GM23338 (cell line): ENCODE results near the gene CYB561D2. TPM values are rescaled to one million over a fixed set of nuclear protein-coding genes. Genes with fewer than 3 reads are reported as not detected.

Source experiments
- ATAC-seq: fragments of 200-7000 bp; cut with Tn5 transposase; 3 replicates; pipeline ENCODE4 v1.9.1; 2020
- DNase-seq: peaks from one replicate; pipeline ENCODE4 v3.0.0-alpha.2; 2015; ENCODE audit warnings: low spot score
- H2AFZ ChIP-seq: fragments of 200-600 bp; sonication (generic); 2 replicates; pipeline ENCODE4 v1.8.0; 2016; ENCODE audit warnings: antibody characterized with exemption, mild to moderate bottlenecking, moderate library complexity
- H3F3A ChIP-seq: fragments of 200-600 bp; sonication (generic); replicated peaks from 2 replicates; pipeline ENCODE4 v1.8.0; 2017; ENCODE audit warnings: antibody characterized with exemption, mixed run types, low read depth
- H3K27ac ChIP-seq: fragments of 200-600 bp; sonication (generic); 2 replicates; pipeline ENCODE4 v1.6.1; 2016; ENCODE audit warnings: low read depth
- H3K27me3 ChIP-seq: fragments of 200-600 bp; sonication (generic); 2 replicates; pipeline ENCODE4 v1.8.0; 2016; ENCODE audit warnings: mild to moderate bottlenecking, mixed run types, moderate library complexity; ENCODE audit not compliant: insufficient read depth
- H3K36me3 ChIP-seq: fragments of 200-600 bp; sonication (generic); 2 replicates; pipeline ENCODE4 v1.8.0; 2016; ENCODE audit warnings: mild to moderate bottlenecking; ENCODE audit not compliant: insufficient read depth
- H3K4me1 ChIP-seq: fragments of 200-600 bp; sonication (generic); 2 replicates; pipeline ENCODE4 v1.8.0; 2016; ENCODE audit warnings: mild to moderate bottlenecking, moderate library complexity; ENCODE audit not compliant: insufficient read depth
- H3K4me2 ChIP-seq: fragments of 200-600 bp; sonication (generic); 2 replicates; pipeline ENCODE4 v1.7.1; 2017; ENCODE audit warnings: mixed run types
- H3K4me3 ChIP-seq: fragments of 200-600 bp; sonication (generic); 2 replicates; pipeline ENCODE4 v1.6.1; 2016; ENCODE audit warnings: mixed run types
- H3K79me2 ChIP-seq: fragments of 200-600 bp; sonication (generic); replicated peaks from 2 replicates; pipeline ENCODE4 v1.8.0; 2017; ENCODE audit warnings: mild to moderate bottlenecking; ENCODE audit not compliant: insufficient read depth
- H3K9me2 ChIP-seq: fragments of 200-600 bp; sonication (generic); 2 replicates; pipeline ENCODE4 v1.8.0; 2017; ENCODE audit not compliant: insufficient read depth
- H4K20me1 ChIP-seq: fragments of 200-600 bp; sonication (generic); replicated peaks from 2 replicates; pipeline ENCODE4 v1.8.0; 2017; ENCODE audit warnings: mild to moderate bottlenecking; ENCODE audit not compliant: insufficient read depth
- H3K27ac Mint-ChIP-seq: 2 replicates; pipeline ENCODE4 v1.8.0; 2020; ENCODE audit warnings: inconsistent platforms, mild to moderate bottlenecking, moderate library complexity, mixed read lengths
- H3K27me3 Mint-ChIP-seq: 3 replicates; pipeline ENCODE4 v1.8.0; 2022; ENCODE audit warnings: low read depth, mild to moderate bottlenecking, moderate library complexity, mixed read lengths, inconsistent platforms; ENCODE audit not compliant: insufficient read depth, poor library complexity
- H3K36me3 Mint-ChIP-seq: 3 replicates; pipeline ENCODE4 v1.8.0; 2021; ENCODE audit warnings: low read depth, mild to moderate bottlenecking, inconsistent platforms, moderate library complexity, mixed read lengths
- H3K4me1 Mint-ChIP-seq: 3 replicates; pipeline ENCODE4 v1.8.0; 2020; ENCODE audit warnings: mild to moderate bottlenecking, inconsistent platforms, mixed read lengths
- H3K4me3 Mint-ChIP-seq: 3 replicates; pipeline ENCODE4 v1.8.0; 2021; ENCODE audit warnings: moderate library complexity, mild to moderate bottlenecking, inconsistent platforms, mixed read lengths
- H3K9me3 Mint-ChIP-seq: 3 replicates; pipeline ENCODE4 v1.8.0; 2020; ENCODE audit warnings: moderate library complexity, mild to moderate bottlenecking, inconsistent platforms, mixed read lengths
- CREB1 ChIP-seq: fragments of 250-450 bp; sonication (Bioruptor Pico); IDR thresholded peaks from 2 replicates; pipeline ENCODE4 v1.5.0; 2020; ENCODE audit warnings: low read depth, mild to moderate bottlenecking, moderate library complexity
- EZH2 ChIP-seq: fragments of 200-600 bp; sonication (generic); IDR thresholded peaks from one replicate; pipeline ENCODE4 v1.8.0; 2017; ENCODE audit warnings: antibody characterized with exemption, mild to moderate bottlenecking, low read depth; ENCODE audit not compliant: unreplicated experiment
- POLR2AphosphoS5 ChIP-seq: IDR thresholded peaks from 2 replicates; pipeline ENCODE4 v1.6.1; 2016; ENCODE audit warnings: antibody characterized with exemption, low read depth
- STAT1 ChIP-seq: IDR thresholded peaks from one replicate; pipeline ENCODE4 v1.6.1; 2016; ENCODE audit warnings: antibody characterized with exemption; ENCODE audit not compliant: unreplicated experiment
- ZNF114 ChIP-seq: fragments of 250-450 bp; sonication (Bioruptor Pico); IDR thresholded peaks from 2 replicates; pipeline ENCODE4 v1.5.0; 2020; ENCODE audit warnings: mild to moderate bottlenecking, moderate library complexity
- ZNF331 ChIP-seq: fragments of 250-450 bp; sonication (Bioruptor Pico); IDR thresholded peaks from 2 replicates; pipeline ENCODE4 v1.5.0; 2020; ENCODE audit warnings: low read depth, mild to moderate bottlenecking, moderate library complexity
- polyA plus RNA-seq: library from polyadenylated mRNA; unstranded; fragments of >200 nt; fragmentation: Nextera tagmentation; extraction: Ambion mirVana; gene quantifications from 2 replicates; pipeline ENCODE4 v1.2.1, GENCODE V29; 2016
- total RNA-seq: library from RNA; depleted of rRNA; stranded (reverse); fragments of >200 nt; shearing (Covaris generic); gene quantifications from 2 replicates; pipeline ENCODE4 v1.2.3, GENCODE V29; 2014
- TF ChIP-seq, protein P1 (sequence below), 2 experiments: fragments of 200-600 bp in 1 of 2; sonication (generic) in 1 of 2; conservative IDR thresholded peaks; 2 replicates each; pipeline versions ENCODE4 v1.5.1 to v1.6.1; 2016 to 2017; ENCODE audit warnings: antibody characterized with exemption in 2 of 2, low read depth in 2 of 2, mild to moderate bottlenecking in 2 of 2, moderate library complexity in 1 of 2
- TF ChIP-seq, protein P2 (sequence below): IDR thresholded peaks from one replicate; pipeline ENCODE4 v1.6.1; 2018; ENCODE audit warnings: antibody characterized with exemption; ENCODE audit not compliant: unreplicated experiment
- TF ChIP-seq, protein P3 (sequence below): IDR thresholded peaks from 2 replicates; pipeline ENCODE4 v1.6.1; 2016; ENCODE audit warnings: antibody characterized with exemption

The CYB561D2 gene
- total and polyA plus RNA-seq, 2 experiments from 2014 or later: 10.1 to 18.2 TPM

DNA sequence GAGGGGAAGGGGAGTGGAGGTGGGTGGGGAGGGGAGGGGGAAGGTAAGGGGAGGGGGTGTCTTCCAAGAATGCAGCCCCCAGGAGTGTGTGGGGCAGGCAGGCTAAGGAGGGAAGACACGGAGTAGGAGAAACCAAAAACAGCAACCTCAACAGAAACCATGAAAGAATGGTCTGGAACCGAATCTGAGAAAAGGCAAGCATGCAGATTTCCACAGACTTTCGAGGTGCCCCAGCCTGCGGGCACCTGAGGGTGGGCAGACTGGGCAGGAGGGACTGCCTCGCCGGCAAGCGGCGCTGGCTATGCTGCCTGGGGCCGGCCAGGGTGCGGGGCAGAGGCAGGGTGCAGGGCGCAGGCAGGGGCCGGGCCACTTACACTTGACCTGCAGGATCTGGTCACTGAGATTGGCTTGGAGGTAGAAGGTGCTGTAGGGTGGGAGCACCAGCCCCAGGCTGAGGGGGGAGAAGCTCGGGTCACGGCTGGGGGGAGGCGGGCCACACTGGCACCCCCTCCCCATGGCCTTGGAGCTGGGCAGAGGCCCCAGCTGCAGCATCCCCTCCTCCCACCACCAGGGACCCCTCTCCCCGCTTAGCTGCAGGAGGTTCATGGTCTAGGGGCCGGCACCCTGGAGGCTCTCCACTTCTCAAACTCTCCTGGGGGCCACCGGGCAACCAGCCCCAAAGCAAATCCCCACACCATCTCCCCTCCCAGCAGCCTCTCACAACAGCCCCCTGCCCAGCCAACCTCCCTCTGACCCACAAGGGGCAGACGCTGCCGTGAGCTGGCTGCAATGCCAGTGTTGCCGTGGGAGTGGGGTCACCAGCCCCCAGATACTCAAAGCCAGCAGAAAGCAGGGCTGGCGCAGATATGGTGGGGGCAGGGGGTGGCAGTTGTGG lies 23.9 kb downstream of the CYB561D2 start (continued):
- TF ChIP-seq, protein P1, sequence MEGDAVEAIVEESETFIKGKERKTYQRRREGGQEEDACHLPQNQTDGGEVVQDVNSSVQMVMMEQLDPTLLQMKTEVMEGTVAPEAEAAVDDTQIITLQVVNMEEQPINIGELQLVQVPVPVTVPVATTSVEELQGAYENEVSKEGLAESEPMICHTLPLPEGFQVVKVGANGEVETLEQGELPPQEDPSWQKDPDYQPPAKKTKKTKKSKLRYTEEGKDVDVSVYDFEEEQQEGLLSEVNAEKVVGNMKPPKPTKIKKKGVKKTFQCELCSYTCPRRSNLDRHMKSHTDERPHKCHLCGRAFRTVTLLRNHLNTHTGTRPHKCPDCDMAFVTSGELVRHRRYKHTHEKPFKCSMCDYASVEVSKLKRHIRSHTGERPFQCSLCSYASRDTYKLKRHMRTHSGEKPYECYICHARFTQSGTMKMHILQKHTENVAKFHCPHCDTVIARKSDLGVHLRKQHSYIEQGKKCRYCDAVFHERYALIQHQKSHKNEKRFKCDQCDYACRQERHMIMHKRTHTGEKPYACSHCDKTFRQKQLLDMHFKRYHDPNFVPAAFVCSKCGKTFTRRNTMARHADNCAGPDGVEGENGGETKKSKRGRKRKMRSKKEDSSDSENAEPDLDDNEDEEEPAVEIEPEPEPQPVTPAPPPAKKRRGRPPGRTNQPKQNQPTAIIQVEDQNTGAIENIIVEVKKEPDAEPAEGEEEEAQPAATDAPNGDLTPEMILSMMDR (conservative IDR thresholded peaks at IDR 0.05; ENCODE audit: low read depth in 2 of 2): no peak
- TF ChIP-seq STAT1: no peak
- TF ChIP-seq, protein P2, sequence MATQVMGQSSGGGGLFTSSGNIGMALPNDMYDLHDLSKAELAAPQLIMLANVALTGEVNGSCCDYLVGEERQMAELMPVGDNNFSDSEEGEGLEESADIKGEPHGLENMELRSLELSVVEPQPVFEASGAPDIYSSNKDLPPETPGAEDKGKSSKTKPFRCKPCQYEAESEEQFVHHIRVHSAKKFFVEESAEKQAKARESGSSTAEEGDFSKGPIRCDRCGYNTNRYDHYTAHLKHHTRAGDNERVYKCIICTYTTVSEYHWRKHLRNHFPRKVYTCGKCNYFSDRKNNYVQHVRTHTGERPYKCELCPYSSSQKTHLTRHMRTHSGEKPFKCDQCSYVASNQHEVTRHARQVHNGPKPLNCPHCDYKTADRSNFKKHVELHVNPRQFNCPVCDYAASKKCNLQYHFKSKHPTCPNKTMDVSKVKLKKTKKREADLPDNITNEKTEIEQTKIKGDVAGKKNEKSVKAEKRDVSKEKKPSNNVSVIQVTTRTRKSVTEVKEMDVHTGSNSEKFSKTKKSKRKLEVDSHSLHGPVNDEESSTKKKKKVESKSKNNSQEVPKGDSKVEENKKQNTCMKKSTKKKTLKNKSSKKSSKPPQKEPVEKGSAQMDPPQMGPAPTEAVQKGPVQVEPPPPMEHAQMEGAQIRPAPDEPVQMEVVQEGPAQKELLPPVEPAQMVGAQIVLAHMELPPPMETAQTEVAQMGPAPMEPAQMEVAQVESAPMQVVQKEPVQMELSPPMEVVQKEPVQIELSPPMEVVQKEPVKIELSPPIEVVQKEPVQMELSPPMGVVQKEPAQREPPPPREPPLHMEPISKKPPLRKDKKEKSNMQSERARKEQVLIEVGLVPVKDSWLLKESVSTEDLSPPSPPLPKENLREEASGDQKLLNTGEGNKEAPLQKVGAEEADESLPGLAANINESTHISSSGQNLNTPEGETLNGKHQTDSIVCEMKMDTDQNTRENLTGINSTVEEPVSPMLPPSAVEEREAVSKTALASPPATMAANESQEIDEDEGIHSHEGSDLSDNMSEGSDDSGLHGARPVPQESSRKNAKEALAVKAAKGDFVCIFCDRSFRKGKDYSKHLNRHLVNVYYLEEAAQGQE: no peak
- no peak for TF ChIP-seq CREB1 (CRISPR knock-in tag)
- TF ChIP-seq ZNF331 (CRISPR knock-in tag): no peak
- TF ChIP-seq, protein P3, sequence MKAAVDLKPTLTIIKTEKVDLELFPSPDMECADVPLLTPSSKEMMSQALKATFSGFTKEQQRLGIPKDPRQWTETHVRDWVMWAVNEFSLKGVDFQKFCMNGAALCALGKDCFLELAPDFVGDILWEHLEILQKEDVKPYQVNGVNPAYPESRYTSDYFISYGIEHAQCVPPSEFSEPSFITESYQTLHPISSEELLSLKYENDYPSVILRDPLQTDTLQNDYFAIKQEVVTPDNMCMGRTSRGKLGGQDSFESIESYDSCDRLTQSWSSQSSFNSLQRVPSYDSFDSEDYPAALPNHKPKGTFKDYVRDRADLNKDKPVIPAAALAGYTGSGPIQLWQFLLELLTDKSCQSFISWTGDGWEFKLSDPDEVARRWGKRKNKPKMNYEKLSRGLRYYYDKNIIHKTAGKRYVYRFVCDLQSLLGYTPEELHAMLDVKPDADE: no peak

DNA sequence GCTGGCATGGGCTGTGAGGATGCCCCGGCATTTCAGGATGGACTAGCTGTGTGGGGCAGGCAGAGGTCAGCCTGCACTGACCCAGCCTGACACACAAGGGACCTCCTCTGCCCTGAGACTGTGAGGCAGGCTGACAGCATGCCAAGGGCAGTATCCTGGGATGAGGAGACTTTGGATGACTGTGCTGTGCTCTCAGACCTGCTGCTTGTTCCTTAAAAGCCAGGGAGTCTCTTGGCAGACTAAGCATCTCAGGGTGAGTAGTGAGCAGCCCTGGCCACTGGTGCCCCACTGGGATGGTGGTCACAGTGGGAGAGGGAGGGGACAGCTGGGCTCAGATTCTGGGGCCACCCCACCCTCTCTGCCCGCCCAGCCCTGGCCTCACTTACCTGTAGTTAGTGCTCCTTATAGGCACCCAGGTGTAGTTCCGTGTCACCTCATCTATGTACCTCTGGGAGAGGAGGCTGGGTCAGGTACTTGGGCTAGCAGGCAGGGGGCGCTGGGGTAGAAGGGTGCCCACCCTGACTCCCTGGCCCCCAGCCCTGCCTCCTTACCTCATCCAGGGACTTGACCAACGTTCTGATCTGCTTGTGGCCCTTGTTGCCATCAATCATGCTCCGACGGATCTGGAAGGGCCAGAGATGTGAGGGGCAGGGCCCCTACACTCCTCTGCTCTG lies 24.7 kb downstream of the CYB561D2 start:
- peak; percentile 57 for ATAC-seq
- DNase-seq: peak; percentile 65
- H3K4me3 ChIP-seq: no peak overlapping the region
- H3K4me2 ChIP-seq: no peak overlapping the region
- H3K4me1 Mint-ChIP-seq: peaks cover 37% of the 10 kb centered on the region
- no peaks in the 10 kb centered on the region for H4K20me1 ChIP-seq
- no peaks in the 10 kb centered on the region for H3F3A ChIP-seq
- no peaks in the 10 kb centered on the region for H3K9me2 ChIP-seq
- no peaks in the 10 kb centered on the region for H3K36me3 ChIP-seq
- H3K9me3 Mint-ChIP-seq: no peaks in the 10 kb centered on the region; the same call in 2 of the 3 replicates
- no peak overlapping the region for H3K27ac Mint-ChIP-seq
- H3K36me3 Mint-ChIP-seq: no peaks in the 10 kb centered on the region; the same call in 2 of the 3 replicates
- H3K79me2 ChIP-seq: no peaks in the 10 kb centered on the region
- no peak overlapping the region; the same call in 2 of the 3 replicates for H3K4me3 Mint-ChIP-seq
- peaks cover 11% of the 10 kb centered on the region for H3K4me1 ChIP-seq
- TF ChIP-seq POLR2AphosphoS5: no peak
- TF ChIP-seq CREB1 (CRISPR knock-in tag): no peak
- TF ChIP-seq ZNF114: no peak
- TF ChIP-seq, protein P2: no peak
- TF ChIP-seq, protein P1 (conservative IDR thresholded peaks at IDR 0.05; ENCODE audit: low read depth in 2 of 2): peak; percentile 49 to 70
- no peak for TF ChIP-seq EZH2
- no peak overlapping the region for H2AFZ ChIP-seq
- H3K27ac ChIP-seq: no peak overlapping the region
- no peaks in the 10 kb centered on the region for H3K27me3 ChIP-seq
- peaks cover 24% of the 10 kb centered on the region for H3K27me3 Mint-ChIP-seq
